HG02943 (cell line): ENCODE results near the gene TTYH3.

Experiments
- ATAC-seq: cut with Tn5 transposase; IDR thresholded peaks from one replicate; pipeline ENCODE4 v1.9.1; 2021; ENCODE audit warnings: mild to moderate bottlenecking, low read depth, moderate library complexity; ENCODE audit not compliant: unreplicated experiment

Gene TTYH3

GRCh38 chr7:2633538-2634266 lies 1.9 kb downstream of the TTYH3 start:
- no peak for ATAC-seq

- ATAC-seq, result no peak
Measured at GRCh38 chr7:2634267-2635145, 2.7 kb downstream of the TTYH3 start.

GRCh38 chr7:2635148-2635668 lies 3.4 kb downstream of the TTYH3 start:
- no peak for ATAC-seq

GRCh38 chr7:2635810-2636701 lies 4.3 kb downstream of the TTYH3 start:
- ATAC-seq, result no peak

GRCh38 chr7:2637066-2637471 lies 5.3 kb downstream of the TTYH3 start:
- ATAC-seq, result no peak

- ATAC-seq, result no peak
Measured at GRCh38 chr7:2637505-2638223, 5.9 kb downstream of the TTYH3 start.

- ATAC-seq, result no peak
Measured at GRCh38 chr7:2638224-2638991, 6.6 kb downstream of the TTYH3 start.

GRCh38 chr7:2639181-2639681 lies 7.4 kb downstream of the TTYH3 start:
- no peak for ATAC-seq

- no peak for ATAC-seq
Measured at GRCh38 chr7:2639695-2640481, 8.1 kb downstream of the TTYH3 start.

- no peak for ATAC-seq
Measured at GRCh38 chr7:2640482-2640830, 8.7 kb downstream of the TTYH3 start.

- no peak for ATAC-seq
Measured at GRCh38 chr7:2640846-2641316, 9.1 kb downstream of the TTYH3 start.

- no peak for ATAC-seq
Measured at GRCh38 chr7:2641406-2642393, 9.9 kb downstream of the TTYH3 start.

GRCh38 chr7:2643386-2644219 lies 11.8 kb downstream of the TTYH3 start:
- ATAC-seq, result no peak

GRCh38 chr7:2644220-2644561 lies 12.4 kb downstream of the TTYH3 start:
- ATAC-seq, result no peak

- ATAC-seq, result peak; percentile 31
Measured at GRCh38 chr7:2644562-2645273, 12.9 kb downstream of the TTYH3 start.
